Breast epithelium (tissue), 3 donors: Measurements from ENCODE around the gene ULK4.

ENCODE experiments used
- CTCF ChIP-seq, 3 donors: fragments of 450-650 bp; IDR thresholded peaks; one replicate each; pipeline ENCODE4 v1.5.1; 2016 to 2017; ENCODE audit warnings: antibody characterized with exemption in 3 of 3, mild to moderate bottlenecking in 3 of 3, moderate library complexity in 3 of 3
- POLR2A ChIP-seq: fragments of 450-650 bp; IDR thresholded peaks from one replicate; pipeline ENCODE4 v1.6.1; 2016; ENCODE audit warnings: antibody characterized with exemption, mild to moderate bottlenecking, moderate library complexity

GRCh38 chr3:41847679-41848078 lies 114.2 kb downstream of the ULK4 start:
- TF ChIP-seq CTCF (IDR thresholded peaks at IDR 0.05) (no peak), POLR2A (no peak)
